Hepatocyte (in vitro differentiated cells): ENCODE data around the gene COX14.

Experiments used
- CTCF ChIP-seq: fragments of 200-600 bp; sonication (generic); IDR thresholded peaks from 2 replicates; pipeline ENCODE4 v1.5.1; 2016; ENCODE audit warnings: antibody characterized with exemption, mild to moderate bottlenecking; ENCODE audit not compliant: poor library complexity
- EZH2 ChIP-seq: fragments of 200-600 bp; sonication (generic); IDR thresholded peaks from 2 replicates; pipeline ENCODE4 v1.6.1; 2016; ENCODE audit warnings: antibody characterized with exemption, mild to moderate bottlenecking, borderline replicate concordance

GRCh38 chr12:50097952-50098351 is 14.1 kb upstream of the COX14 start:
- TF ChIP-seq CTCF (no peak), EZH2 (no peak)
